HG03469 (cell line): Measurements from ENCODE around the gene TCF15.
A peak's percentile ranks its signal among the peaks of the same experiment; 100 is the strongest.

ENCODE experiments used
- ATAC-seq: cut with Tn5 transposase; IDR thresholded peaks from one replicate; pipeline ENCODE4 v1.9.1; 2021; ENCODE audit warnings: mild to moderate bottlenecking, moderate library complexity, moderate number of reproducible peaks; ENCODE audit not compliant: unreplicated experiment

The TCF15 gene

GRCh38 chr20:615514-615913 lies 5.4 kb upstream of the TCF15 start:
- no peak for ATAC-seq

GRCh38 chr20:611843-612185 lies 1.7 kb upstream of the TCF15 start:
- no peak for ATAC-seq

DNA sequence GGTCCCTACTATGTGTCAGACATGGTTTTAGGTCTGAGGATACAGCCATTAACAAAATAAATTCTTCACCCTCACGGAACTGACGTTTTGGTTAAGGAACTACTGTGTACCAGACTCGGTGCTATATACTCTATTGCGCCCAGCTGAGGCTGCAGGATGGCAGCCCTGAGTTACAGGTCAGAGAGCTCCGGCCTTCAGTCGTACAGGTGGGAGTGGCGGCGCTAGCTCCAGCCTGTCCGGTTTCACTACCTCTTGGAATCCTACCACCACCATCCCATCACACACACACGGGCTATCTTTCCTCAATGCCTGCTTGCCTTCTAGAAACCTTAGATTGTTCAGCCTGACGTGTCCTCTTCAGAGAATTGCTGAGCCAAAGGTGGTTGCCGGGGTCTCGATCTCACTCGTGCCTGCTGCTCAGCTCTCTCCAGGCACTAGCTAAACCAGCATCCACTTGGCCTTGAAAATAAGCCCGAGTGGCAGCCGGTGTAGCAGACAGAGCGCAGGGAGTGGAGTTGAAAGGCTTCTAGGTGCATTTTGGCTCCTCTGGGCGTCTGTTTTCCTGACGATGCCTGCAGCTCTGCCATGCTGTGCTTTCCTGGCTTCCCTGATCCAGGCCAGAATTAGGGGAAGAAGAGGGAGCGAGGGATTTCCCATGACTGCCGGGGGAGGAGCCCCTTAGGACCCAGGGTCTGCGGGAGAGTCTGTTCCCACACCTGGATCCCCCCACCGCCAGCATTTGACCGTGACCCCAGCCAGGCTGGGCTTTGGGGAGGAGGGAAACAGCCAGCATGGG lies 1.1 kb upstream of the TCF15 start:
- no peak for ATAC-seq

GRCh38 chr20:609371-609964 lies 641 bp downstream of the TCF15 start:
- ATAC-seq, result no peak

DNA sequence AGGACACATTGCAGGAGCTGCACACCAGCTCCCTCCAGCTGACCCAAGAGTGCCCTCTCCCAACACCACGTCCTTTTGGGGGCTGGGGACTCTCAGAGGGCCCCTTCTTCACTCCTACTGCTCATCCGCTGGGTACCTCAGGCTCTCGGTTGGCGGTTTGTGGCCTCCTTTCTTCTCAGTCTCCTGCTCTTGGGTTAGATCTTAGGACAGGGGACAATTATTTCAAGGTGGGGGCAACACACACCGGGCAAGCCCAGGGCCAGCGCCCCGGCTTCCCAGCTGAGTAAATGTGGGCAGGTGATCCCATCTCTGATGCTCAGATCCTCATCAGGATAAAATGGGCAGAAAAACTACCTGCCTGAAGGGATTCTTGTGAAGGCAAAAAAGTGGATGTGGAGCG lies 1.1 kb downstream of the TCF15 start:
- ATAC-seq, result no peak

- no peak for ATAC-seq
Measured at GRCh38 chr20:607476-607875, 2.6 kb downstream of the TCF15 start.

GRCh38 chr20:605237-605636 lies 4.9 kb downstream of the TCF15 start:
- no peak for ATAC-seq

DNA sequence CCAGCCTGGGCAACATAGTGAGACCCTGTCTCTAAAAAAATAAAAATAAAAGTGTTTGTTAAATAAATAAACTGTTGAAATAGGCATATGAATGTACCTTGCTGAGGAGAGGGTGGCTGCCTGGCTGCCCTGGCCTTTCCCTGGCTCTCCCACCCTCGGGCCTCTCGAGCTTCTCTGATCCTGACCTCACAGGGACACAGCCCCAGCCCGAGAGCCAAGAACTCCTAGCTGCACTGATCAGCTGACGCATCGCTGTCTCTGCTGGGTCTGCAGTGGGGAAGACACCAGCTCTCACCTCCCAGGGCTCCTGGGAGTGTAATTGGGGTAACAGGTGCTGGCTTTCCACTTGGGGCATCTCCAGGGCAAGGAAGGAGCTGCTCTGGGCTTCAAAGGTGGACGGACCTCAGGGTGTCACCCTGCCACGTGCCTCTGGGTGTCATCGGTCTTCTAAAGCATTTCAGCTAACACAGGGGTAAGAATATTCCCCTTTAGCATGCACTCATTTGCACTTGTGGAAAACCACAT lies 6.9 kb downstream of the TCF15 start:
- no peak for ATAC-seq

GRCh38 chr20:602111-602970 lies 7.8 kb downstream of the TCF15 start:
- no peak for ATAC-seq

- no peak for ATAC-seq
Measured at GRCh38 chr20:600736-601135, 9.4 kb downstream of the TCF15 start.

DNA sequence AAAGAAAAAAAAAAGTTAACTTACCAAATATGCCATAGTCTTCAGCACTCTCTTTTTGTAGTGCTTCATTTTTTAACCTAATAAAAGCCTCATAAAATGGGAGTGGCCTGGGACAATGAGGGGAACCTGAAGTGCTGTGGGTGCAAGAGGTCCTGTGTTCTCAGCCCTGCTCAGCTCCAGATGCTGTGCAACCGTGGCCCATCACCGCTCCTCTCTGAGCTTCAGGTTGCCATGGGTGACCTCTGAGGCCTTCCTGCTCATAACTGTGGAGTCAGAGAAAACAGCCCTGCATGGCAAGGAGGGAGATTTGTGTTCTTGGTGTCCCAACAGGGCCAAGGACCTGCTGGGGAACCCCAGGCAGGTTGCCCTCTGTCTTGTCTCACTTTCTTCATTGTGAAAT lies 10.0 kb downstream of the TCF15 start:
- ATAC-seq, result no peak

DNA sequence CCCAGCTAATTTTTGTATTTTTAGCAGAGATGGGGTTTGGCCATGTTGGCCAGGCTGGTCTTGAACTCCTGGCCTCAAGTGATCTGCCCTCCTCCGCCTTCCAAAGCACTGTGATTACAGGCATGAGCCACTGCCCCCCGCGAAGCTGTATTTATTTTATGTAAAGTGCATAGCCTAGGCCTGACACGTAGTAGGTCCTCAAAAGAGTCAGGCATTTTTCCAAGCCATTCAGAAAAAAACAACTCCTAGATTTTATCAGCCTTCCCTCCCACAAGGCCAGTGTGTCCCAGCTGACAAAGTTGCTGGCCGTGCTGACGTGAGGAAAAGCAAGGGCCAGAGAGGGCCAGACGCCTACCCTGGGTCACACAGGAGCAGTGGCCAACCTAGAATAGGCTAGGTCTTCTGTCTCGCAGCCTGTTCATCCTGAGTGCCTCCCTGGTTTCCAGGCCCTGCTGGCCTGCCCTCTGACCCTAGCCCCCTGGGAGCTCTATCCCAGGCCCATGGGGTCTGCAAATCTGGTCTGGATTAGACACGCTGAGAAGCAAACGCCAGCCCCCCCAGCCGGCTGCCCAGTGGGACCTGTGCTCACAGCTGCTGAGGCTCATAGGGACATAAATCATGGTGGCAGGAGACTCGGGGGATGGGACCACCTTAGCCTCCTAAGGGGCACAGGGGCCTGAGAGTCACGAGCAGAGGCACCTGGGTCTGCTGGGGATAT lies 11.8 kb downstream of the TCF15 start:
- ATAC-seq, result no peak

- no peak for ATAC-seq
Measured at GRCh38 chr20:597560-597959, 12.5 kb downstream of the TCF15 start.

- ATAC-seq, result no peak
Measured at GRCh38 chr20:595330-596308, 14.5 kb downstream of the TCF15 start.

- no peak for ATAC-seq
Measured at GRCh38 chr20:592506-592905, 17.6 kb downstream of the TCF15 start.

GRCh38 chr20:591941-592340 lies 18.2 kb downstream of the TCF15 start:
- ATAC-seq, result no peak

DNA sequence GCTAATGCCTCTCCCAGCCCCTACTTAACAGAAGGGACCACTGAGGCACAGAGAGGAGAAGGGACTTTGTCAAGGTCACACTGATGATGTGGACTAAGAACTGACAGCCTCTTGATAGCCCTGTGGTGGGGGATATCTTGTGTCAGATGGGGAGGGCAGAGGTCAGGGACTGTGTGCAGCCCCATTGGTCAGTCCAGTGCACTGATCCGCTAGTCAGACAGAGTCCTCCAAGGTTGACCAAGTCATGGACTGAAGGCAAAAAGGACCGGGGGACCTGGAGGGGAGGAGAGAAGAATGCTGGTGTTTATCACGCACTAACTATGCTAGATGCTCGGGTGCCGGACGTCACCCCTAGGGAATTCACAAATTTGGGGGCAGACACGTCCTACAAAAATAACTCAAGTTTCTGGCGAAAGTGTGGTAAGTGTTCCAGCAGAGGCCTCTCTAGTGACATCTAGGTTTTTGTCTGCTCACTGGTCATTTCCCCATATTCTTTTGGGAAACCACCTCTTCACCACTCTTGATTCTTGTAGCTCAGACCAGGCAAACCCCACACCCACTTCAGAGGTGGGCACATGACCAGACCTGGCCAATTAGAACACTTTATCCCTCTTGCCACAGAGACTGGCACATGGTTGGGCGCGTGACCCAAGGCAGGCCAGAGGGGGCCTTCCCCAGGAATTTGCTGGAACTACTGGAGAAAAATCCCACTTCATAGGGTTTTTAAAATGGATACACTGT lies 21.0 kb downstream of the TCF15 start:
- ATAC-seq, result peak; percentile 52

DNA sequence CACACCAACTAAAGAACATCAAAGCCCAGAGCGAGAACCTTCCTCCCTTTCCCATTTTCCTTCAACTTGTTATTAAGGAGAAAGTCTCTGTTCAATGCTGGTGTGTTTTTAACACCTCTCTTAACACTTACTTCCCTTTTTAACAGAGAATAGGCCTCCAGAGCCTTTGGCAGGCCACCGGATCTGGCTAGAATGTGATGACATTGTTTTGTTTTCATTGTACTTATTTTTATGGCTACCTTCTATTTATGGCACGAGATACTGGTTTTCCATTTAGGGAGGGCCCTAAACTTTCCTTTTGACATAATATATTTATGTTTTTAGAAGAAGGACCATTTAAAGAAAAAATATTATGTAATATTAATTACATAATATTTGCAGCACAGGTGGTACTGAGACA lies 21.6 kb downstream of the TCF15 start:
- ATAC-seq, result no peak

GRCh38 chr20:584971-585301 lies 25.2 kb downstream of the TCF15 start:
- ATAC-seq, result no peak
